ENCODE data around the gene COPZ2.

GRCh38 chr17:48012151-48012520 is 25.5 kb downstream of the COPZ2 start:
- TF ChIP-seq SIX5 (IDR thresholded peaks at IDR 0.05; ENCODE audit: borderline replicate concordance in 1 of 2, insufficient read depth in 1 of 2, low read depth in 1 of 2, low read length in 2 of 2) (no peak), CTCF (IDR thresholded peaks at IDR 0.05 in 2 of 3, conservative IDR thresholded peaks at IDR 0.05 in 1 of 3; ENCODE audit: insufficient read depth in 2 of 3, low read depth in 1 of 3, low read length in 3 of 3) (0 out of 6 replicates have a peak, but pooled peaks of 1 of the 3 experiments have one; percentile 3), BACH1 (tag; IDR thresholded peaks at IDR 0.05) (no peak)

All from K562 (cell line).